Measurements from ENCODE around the gene KCTD13. TPM values are rescaled to one million over a fixed set of nuclear protein-coding genes. Genes with fewer than 3 reads are reported as not detected.
"Not testable (repeated sequence)": the region's sequence is repeated elsewhere in the genome, so short reads cannot be mapped to it uniquely, and the experiment has no call there.

The KCTD13 gene
- total RNA-seq, 1 experiment from 2014 or later = 18.5 TPM

DNA sequence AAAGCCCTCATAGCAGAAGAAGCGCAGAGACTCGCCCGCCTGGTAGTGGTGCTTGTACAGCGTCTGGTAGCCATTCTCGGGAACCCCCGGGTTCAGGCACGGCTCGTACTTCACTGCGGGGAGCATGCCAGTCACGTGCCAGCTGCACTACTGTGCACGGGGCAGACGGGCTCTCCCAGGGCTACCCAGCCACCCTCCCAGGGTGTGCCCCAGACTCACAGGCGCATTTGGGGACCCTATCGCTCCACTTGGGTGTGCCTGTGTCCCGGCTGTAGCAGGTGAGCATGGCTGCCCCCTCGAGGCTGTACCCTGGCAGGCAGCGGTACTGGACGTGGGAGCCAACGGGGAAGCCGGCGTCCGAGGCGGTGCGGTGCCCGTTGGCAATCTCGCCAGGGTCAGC is 52.7 kb downstream of the KCTD13 start (continued):
- TF ChIP-seq NR3C1 (CRISPR knock-in tag; conservative IDR thresholded peaks at IDR 0.05; ENCODE audit: low read depth) = no peak
- TF ChIP-seq, protein P1, sequence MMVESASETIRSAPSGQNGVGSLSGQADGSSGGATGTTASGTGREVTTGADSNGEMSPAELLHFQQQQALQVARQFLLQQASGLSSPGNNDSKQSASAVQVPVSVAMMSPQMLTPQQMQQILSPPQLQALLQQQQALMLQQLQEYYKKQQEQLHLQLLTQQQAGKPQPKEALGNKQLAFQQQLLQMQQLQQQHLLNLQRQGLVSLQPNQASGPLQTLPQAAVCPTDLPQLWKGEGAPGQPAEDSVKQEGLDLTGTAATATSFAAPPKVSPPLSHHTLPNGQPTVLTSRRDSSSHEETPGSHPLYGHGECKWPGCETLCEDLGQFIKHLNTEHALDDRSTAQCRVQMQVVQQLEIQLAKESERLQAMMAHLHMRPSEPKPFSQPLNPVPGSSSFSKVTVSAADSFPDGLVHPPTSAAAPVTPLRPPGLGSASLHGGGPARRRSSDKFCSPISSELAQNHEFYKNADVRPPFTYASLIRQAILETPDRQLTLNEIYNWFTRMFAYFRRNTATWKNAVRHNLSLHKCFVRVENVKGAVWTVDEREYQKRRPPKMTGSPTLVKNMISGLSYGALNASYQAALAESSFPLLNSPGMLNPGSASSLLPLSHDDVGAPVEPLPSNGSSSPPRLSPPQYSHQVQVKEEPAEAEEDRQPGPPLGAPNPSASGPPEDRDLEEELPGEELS (CRISPR knock-in tag; IDR thresholded peaks at IDR 0.05) = no peak
- TF ChIP-seq, protein P2, sequence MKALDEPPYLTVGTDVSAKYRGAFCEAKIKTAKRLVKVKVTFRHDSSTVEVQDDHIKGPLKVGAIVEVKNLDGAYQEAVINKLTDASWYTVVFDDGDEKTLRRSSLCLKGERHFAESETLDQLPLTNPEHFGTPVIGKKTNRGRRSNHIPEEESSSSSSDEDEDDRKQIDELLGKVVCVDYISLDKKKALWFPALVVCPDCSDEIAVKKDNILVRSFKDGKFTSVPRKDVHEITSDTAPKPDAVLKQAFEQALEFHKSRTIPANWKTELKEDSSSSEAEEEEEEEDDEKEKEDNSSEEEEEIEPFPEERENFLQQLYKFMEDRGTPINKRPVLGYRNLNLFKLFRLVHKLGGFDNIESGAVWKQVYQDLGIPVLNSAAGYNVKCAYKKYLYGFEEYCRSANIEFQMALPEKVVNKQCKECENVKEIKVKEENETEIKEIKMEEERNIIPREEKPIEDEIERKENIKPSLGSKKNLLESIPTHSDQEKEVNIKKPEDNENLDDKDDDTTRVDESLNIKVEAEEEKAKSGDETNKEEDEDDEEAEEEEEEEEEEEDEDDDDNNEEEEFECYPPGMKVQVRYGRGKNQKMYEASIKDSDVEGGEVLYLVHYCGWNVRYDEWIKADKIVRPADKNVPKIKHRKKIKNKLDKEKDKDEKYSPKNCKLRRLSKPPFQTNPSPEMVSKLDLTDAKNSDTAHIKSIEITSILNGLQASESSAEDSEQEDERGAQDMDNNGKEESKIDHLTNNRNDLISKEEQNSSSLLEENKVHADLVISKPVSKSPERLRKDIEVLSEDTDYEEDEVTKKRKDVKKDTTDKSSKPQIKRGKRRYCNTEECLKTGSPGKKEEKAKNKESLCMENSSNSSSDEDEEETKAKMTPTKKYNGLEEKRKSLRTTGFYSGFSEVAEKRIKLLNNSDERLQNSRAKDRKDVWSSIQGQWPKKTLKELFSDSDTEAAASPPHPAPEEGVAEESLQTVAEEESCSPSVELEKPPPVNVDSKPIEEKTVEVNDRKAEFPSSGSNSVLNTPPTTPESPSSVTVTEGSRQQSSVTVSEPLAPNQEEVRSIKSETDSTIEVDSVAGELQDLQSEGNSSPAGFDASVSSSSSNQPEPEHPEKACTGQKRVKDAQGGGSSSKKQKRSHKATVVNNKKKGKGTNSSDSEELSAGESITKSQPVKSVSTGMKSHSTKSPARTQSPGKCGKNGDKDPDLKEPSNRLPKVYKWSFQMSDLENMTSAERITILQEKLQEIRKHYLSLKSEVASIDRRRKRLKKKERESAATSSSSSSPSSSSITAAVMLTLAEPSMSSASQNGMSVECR (CRISPR knock-in tag; IDR thresholded peaks at IDR 0.05; ENCODE audit: borderline replicate concordance) = no peak

DNA sequence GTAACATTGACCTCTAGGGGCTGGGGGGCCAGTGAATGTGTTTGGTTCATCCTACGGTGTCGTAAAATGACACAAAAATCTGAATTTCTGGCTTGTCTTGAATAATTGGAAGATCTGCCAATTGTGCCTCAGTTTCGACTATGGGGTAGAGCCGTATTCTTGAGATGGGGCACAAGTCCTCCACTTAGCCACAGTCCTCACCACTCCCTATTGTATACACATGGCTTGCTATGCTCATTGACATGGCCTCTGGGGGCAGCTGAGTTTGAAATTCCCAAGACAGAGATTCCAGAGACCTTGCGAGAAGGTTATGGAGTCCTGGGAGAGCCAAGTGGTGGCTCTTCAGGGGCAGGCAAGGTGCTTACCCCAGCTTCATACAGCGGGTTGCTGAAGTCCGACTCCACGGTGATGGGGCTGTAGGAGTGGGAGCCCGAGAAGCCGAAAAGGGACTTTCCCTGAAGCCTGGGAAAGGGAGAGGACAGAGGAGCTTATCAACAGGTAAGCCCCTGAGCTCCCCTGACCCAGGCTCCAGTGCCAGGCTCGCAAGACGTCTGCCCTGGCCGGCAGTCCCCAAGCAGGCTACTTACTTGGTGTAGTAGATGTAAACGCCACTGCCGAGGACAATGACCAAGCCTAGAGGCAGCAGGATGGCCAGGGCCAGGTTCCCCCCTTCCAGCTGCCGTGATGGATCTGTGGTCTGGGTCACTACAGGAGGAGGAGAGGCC is 54.0 kb downstream of the KCTD13 start:
- peaks cover 4% of the 10 kb centered on the region; the same call in 1 of the 2 replicates for H3K36me3 Mint-ChIP-seq
- H3K4me3 Mint-ChIP-seq = no peak overlapping the region
- no peaks in the 10 kb centered on the region for H3K27me3 Mint-ChIP-seq (ENCODE audit: low read depth)
- no peak for TF ChIP-seq MXD4 (CRISPR knock-in tag; IDR thresholded peaks at IDR 0.05; ENCODE audit: borderline replicate concordance)
- ATAC-seq (no peak), DNase-seq (ENCODE audit: low spot score) (no peak)
- no peaks in the 10 kb centered on the region for H3K9me3 Mint-ChIP-seq
- ChIA-PET POLR2A (no interaction called here), CTCF (interaction anchor here (0.7 to 2.0 kb wide), 4 partner anchors 24 to 170 kb away, joined by 3 to 11 read pairs (median 6); partner anchors contain the start of gene TAOK2)
- no peak overlapping the region for H3K27ac Mint-ChIP-seq
- peaks cover 4% of the 10 kb centered on the region for H3K4me1 Mint-ChIP-seq

DNA sequence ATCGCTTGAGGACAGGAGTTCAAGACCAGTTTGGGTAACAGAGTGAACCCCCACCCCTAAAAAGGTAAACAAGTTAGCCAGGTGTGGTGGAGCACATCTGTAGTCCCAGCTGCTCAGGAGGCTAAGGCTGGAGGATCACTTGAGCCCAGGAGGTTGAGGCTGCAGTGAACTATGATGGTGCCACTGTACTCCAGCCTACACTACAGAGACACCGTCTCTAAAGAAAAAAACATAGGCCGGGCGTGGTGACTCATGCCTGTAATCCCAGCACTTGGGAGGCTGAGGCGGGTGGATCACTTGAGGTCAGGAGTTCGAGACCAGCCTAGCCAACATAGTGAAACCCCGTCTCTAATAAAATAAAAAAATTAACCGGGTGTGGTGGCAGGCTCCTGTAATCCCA is 57.0 kb downstream of the KCTD13 start:
- not testable (repeated sequence) for H3K27ac Mint-ChIP-seq; ATAC-seq; H3K36me3 Mint-ChIP-seq; H3K4me1 Mint-ChIP-seq; H3K9me3 Mint-ChIP-seq; DNase-seq (ENCODE audit: low spot score); H3K4me3 Mint-ChIP-seq; H3K27me3 Mint-ChIP-seq (ENCODE audit: low read depth)
- ChIA-PET CTCF (interaction anchor here (0.8 to 1.5 kb wide), 2 partner anchors 21 to 168 kb away, joined by 5 to 8 read pairs; no protein-coding TSS in a partner anchor), POLR2A (interaction anchor here (1.4 kb wide), 1 partner anchor 8 kb away, joined by 3 read pairs; no protein-coding TSS in a partner anchor)

DNA sequence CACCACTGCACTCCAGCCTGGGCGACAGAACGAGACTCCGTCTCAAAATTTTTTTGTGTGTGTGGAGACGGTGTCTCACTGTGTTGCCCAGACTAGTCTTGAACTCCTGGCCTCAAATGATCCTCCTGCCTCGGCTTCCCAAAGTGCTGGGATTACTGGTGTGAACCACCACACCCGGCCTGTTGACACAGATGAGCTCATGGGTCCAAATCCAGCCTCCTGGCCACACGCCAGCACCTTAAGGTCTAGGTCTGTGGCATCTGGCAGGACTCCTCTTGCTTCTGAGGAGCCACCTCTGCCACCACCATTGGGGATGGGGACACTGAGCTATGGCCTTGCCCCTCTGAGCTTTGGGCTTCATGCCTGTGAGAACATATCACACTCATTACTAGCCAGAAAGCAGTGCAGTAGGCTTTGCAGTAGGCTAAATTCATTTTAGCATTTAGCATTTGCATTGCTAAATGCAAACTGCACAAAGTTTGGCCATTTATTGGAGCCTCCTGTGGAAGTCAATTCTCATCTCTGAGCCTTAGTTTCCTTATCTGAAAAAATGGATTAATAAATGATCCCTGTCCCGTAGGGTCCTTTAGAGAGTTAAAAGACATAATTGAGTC is 57.5 kb downstream of the KCTD13 start:
- TF ChIP-seq ZNF423 (CRISPR knock-in tag; IDR thresholded peaks at IDR 0.05) (no peak), ZNF219 (CRISPR knock-in tag; IDR thresholded peaks at IDR 0.05; ENCODE audit: borderline replicate concordance) (no peak), ZNF396 (CRISPR knock-in tag; IDR thresholded peaks at IDR 0.05; ENCODE audit: borderline replicate concordance) (no peak), RELA (CRISPR knock-in tag; IDR thresholded peaks at IDR 0.05; ENCODE audit: borderline replicate concordance) (no peak), EMX1 (CRISPR knock-in tag; IDR thresholded peaks at IDR 0.05) (no peak)
- TF ChIP-seq, protein P2 (CRISPR knock-in tag; IDR thresholded peaks at IDR 0.05; ENCODE audit: borderline replicate concordance) = no peak
- Mint-ChIP-seq H3K9me3 (no peaks in the 10 kb centered on the region), H3K36me3 (peaks cover 4% of the 10 kb centered on the region; the same call in 1 of the 2 replicates), H3K4me1 (no peaks in the 10 kb centered on the region), H3K27ac (no peak overlapping the region), H3K4me3 (no peak overlapping the region), H3K27me3 (ENCODE audit: low read depth) (no peaks in the 10 kb centered on the region)
- ATAC-seq = no peak
- POLR2A ChIA-PET = interaction anchor here (1.4 kb wide), 1 partner anchor 9 kb away, joined by 3 read pairs; no protein-coding TSS in a partner anchor
- no peak for DNase-seq (ENCODE audit: low spot score)
- CTCF ChIA-PET = interaction anchor here (0.6 to 1.5 kb wide), 3 partner anchors 20 to 168 kb away, joined by 5 to 8 read pairs (median 5); no protein-coding TSS in a partner anchor

Measured in WTC11 (cell line).